SIG-M5 treated with dmso at 0.1 percent for 504 hours (cell line): ENCODE results near the gene KCNT1.

ENCODE experiments used
- DNase-seq: peaks from one replicate; lab custom pipeline; 2025; ENCODE audit not compliant: unreplicated experiment; lab: John Stamatoyannopoulos, UW

Gene KCNT1

GRCh38 chr9:135840539-135840938, 138.6 kb downstream of the KCNT1 start:
- no peak for DNase-seq
